Hematopoietic multipotent progenitor cell treated with erythropoietin and hydrocortisone succinate and interleukin-3 and kit ligand, for 4 days (in vitro differentiated cells): ENCODE measurements around the gene MYO15B.
A peak's percentile ranks its signal among the peaks of the same experiment; 100 is the strongest.

Experiments used
- DNase-seq: peaks from one replicate; pipeline ENCODE4 v3.0.0-alpha.2; 2015

MYO15B gene

GRCh38 chr17:75641343-75641742 is 53.7 kb downstream of the MYO15B start:
- DNase-seq = no peak

- no peak for DNase-seq
Measured at GRCh38 chr17:75642182-75642783, 54.7 kb downstream of the MYO15B start.

- DNase-seq = peak; percentile 86
Measured at GRCh38 chr17:75642784-75643642, 55.4 kb downstream of the MYO15B start.

- DNase-seq = no peak
Measured at GRCh38 chr17:75643643-75644017, 56.0 kb downstream of the MYO15B start.

GRCh38 chr17:75645501-75645888 is 57.9 kb downstream of the MYO15B start:
- DNase-seq = peak; percentile 70

- peak; percentile 89 for DNase-seq
Measured at GRCh38 chr17:75645889-75646637, 58.5 kb downstream of the MYO15B start.

GRCh38 chr17:75646638-75646992 is 59.0 kb downstream of the MYO15B start:
- DNase-seq = no peak

GRCh38 chr17:75647061-75647460 is 59.5 kb downstream of the MYO15B start:
- DNase-seq = no peak

GRCh38 chr17:75647921-75648320 is 60.3 kb downstream of the MYO15B start:
- DNase-seq = no peak

GRCh38 chr17:75649687-75650086 is 62.1 kb downstream of the MYO15B start:
- no peak for DNase-seq

- DNase-seq = no peak
Measured at GRCh38 chr17:75650874-75651273, 63.3 kb downstream of the MYO15B start.

GRCh38 chr17:75652341-75652740 is 64.7 kb downstream of the MYO15B start:
- no peak for DNase-seq

- peak; percentile 85 for DNase-seq
Measured at GRCh38 chr17:75652934-75653549, 65.4 kb downstream of the MYO15B start.

GRCh38 chr17:75654176-75654575 is 66.6 kb downstream of the MYO15B start:
- no peak for DNase-seq

- no peak for DNase-seq
Measured at GRCh38 chr17:75658237-75658636, 70.6 kb downstream of the MYO15B start.

- no peak for DNase-seq
Measured at GRCh38 chr17:75661531-75661930, 73.9 kb downstream of the MYO15B start.

- DNase-seq = no peak
Measured at GRCh38 chr17:75662511-75662910, 74.9 kb downstream of the MYO15B start.

GRCh38 chr17:75664099-75664549 is 76.5 kb downstream of the MYO15B start:
- no peak for DNase-seq

- no peak for DNase-seq
Measured at GRCh38 chr17:75665981-75666380, 78.4 kb downstream of the MYO15B start.

GRCh38 chr17:75666959-75667790 is 79.6 kb downstream of the MYO15B start, which contains the start of the genes RECQL5 and SAP30BP:
Gene RECQL5, minus strand, starts transcription at chr17:75667154. Its CDS starts 597 bp downstream, at chr17:75666557.
Gene SAP30BP, plus strand, starts transcription at chr17:75667338. Its CDS starts 35 bp downstream, at chr17:75667373.
- peak; percentile 99 for DNase-seq

- no peak for DNase-seq
Measured at GRCh38 chr17:75667825-75668224, 80.2 kb downstream of the MYO15B start.

- DNase-seq = no peak
Measured at GRCh38 chr17:75668489-75668888, 80.9 kb downstream of the MYO15B start.
